ENCODE data around the gene DLGAP1.
"Not testable (repeated sequence)": the region's sequence is repeated elsewhere in the genome, so short reads cannot be mapped to it uniquely, and the experiment has no call there.

DNA sequence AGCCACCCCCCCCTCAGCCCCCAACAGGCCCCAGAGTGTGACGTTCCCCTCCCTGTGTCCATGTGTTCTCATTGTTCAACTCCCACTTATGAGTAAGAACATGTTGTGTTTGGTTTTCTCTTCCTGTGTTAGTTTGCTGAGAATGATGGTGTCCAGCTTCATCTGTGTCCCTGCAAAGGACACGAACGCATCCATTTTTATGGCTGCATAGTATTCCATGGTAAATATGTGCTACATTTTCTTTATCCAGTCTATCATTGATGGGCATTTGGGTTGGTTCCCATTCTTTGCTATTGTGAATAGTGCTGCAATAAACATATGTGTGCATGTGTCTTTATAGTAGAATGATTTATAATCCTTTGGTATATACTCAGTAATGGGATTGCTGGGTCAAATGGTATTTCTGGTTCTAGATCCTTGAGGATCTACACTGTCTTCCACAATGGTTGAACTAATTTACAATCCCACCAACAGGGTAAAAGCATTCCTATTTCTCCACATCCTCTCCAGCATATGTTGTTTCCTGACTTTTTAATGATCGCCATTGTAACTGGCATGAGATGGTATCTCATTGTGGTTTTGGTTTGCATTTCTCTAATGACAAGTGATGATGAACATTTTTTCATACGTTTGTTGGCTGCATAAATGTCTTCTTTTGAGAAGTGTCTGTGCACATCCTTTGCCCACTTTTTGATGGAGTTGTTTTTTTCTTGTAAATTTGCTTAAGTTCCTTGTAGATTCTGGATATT, 760.9 kb downstream of the DLGAP1 start:
- not testable (repeated sequence) for TF ChIP-seq SMARCC2 (IDR thresholded peaks at IDR 0.05); BHLHE40 (IDR thresholded peaks at IDR 0.05; ENCODE audit: low read length); POLR2A (IDR thresholded peaks at IDR 0.05; ENCODE audit: insufficient read depth in 1 of 2, low read depth in 2 of 2, low read length in 2 of 2); RNF2 (conservative IDR thresholded peaks at IDR 0.05; ENCODE audit: low read depth); KDM1A (CRISPR knock-in tag; IDR thresholded peaks at IDR 0.05)
- TF ChIP-seq, protein P1, sequence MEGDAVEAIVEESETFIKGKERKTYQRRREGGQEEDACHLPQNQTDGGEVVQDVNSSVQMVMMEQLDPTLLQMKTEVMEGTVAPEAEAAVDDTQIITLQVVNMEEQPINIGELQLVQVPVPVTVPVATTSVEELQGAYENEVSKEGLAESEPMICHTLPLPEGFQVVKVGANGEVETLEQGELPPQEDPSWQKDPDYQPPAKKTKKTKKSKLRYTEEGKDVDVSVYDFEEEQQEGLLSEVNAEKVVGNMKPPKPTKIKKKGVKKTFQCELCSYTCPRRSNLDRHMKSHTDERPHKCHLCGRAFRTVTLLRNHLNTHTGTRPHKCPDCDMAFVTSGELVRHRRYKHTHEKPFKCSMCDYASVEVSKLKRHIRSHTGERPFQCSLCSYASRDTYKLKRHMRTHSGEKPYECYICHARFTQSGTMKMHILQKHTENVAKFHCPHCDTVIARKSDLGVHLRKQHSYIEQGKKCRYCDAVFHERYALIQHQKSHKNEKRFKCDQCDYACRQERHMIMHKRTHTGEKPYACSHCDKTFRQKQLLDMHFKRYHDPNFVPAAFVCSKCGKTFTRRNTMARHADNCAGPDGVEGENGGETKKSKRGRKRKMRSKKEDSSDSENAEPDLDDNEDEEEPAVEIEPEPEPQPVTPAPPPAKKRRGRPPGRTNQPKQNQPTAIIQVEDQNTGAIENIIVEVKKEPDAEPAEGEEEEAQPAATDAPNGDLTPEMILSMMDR (CRISPR knock-in tag; IDR thresholded peaks at IDR 0.05): not testable (repeated sequence)

All from HepG2 (cell line).